ENCODE results near the gene XIRP2.
A peak's percentile ranks its signal among the peaks of the same experiment; 100 is the strongest.

XIRP2 gene

GRCh38 chr2:167279810-167280209, 391.5 kb downstream of the XIRP2 start:
- DNase-seq (ENCODE audit: low read depth), result no peak
- H3K4me3 ChIP-seq (ENCODE audit: low read depth, low read length), result no peak overlapping the region
- TF ChIP-seq, protein P1, sequence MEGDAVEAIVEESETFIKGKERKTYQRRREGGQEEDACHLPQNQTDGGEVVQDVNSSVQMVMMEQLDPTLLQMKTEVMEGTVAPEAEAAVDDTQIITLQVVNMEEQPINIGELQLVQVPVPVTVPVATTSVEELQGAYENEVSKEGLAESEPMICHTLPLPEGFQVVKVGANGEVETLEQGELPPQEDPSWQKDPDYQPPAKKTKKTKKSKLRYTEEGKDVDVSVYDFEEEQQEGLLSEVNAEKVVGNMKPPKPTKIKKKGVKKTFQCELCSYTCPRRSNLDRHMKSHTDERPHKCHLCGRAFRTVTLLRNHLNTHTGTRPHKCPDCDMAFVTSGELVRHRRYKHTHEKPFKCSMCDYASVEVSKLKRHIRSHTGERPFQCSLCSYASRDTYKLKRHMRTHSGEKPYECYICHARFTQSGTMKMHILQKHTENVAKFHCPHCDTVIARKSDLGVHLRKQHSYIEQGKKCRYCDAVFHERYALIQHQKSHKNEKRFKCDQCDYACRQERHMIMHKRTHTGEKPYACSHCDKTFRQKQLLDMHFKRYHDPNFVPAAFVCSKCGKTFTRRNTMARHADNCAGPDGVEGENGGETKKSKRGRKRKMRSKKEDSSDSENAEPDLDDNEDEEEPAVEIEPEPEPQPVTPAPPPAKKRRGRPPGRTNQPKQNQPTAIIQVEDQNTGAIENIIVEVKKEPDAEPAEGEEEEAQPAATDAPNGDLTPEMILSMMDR (IDR thresholded peaks at IDR 0.05; ENCODE audit: control insufficient read depth, extremely low read depth, insufficient read depth), result no peak

GRCh38 chr2:167287212-167287611, 398.9 kb downstream of the XIRP2 start:
- no peak overlapping the region for H3K4me3 ChIP-seq (ENCODE audit: low read depth, low read length)
- TF ChIP-seq, protein P1 (IDR thresholded peaks at IDR 0.05; ENCODE audit: control insufficient read depth, extremely low read depth, insufficient read depth), result no peak
- no peak for DNase-seq (ENCODE audit: low read depth)

DNA sequence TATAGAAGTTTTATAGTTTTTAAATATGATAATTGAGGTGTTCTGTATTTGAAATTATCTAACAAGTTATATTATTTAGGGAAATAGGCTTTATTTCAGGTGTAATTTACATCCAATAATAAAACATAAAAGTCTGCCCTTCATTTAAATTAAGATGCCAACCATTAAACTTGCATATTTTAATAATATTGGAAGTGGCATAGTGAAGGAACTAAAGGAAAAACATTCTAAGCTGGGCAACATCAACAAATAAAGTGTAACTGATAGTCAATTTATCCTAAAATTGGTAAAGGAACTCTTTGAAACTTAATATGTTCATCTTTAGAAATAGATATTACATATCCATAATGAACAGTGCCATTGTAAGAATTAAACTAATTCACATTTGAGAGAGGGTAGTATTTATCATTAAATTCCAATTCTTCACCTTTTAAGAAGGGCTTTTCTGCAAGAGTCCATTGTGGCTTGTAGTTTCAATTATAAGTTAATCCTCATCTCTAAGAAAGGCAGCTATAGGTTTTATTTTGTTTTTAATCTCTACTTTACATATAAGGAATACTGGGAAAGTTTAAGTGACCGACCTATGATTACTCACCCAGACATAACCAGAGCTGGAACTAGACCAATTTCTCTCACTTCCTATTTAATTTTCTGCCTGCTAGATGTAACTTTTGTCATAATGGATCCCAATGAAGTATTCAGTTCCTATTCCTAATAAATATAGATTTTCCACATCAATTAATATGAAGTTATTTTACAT, 401.6 kb downstream of the XIRP2 start:
- TF ChIP-seq, protein P1 (IDR thresholded peaks at IDR 0.05; ENCODE audit: control insufficient read depth, extremely low read depth, insufficient read depth), result no peak
- DNase-seq (ENCODE audit: low read depth), result no peak
- no peak overlapping the region for H3K4me3 ChIP-seq (ENCODE audit: low read depth, low read length)

DNA sequence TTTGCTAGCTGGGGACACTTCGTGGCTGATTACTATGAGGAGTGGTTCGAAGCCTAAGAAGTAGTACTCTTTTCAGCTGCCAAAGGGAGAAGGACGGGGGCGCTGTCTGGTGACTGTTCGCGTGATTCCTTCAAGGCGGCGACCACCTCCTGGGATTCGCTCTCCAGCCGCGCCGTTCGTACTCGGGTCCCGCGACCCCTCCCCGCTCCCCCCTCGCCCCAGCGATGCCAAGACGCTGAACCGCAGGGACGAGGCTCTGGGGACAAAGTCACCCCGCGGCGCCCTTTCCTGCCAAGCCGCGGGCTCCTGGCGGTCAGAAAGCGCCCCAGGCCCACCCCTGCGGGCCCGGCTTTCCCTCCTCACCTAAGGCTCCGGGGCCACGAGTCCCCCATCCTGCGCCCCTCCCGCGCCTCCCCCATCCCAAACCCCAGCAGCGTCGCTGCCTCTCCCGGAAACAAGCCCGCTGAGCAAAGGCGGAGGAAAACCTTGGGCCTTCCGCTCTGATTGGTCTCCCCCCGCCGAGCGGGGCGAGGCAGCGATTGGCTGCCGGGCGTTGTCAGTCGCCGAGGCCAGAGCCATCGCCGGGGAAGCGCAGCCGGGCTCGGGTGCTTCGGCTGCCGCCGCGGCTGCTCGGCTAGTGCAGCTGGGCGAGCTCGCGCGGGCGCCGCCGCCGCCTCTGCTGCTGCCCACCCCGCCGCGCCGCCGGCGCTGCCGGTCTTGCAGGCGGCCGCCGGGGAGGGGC, 404.3 kb downstream of the XIRP2 start, which contains the start of gene B3GALT1:
B3GALT1 (plus strand) TSS at position 572 of the 742 bp plus-strand sequence.
- H3K4me3 ChIP-seq (ENCODE audit: low read depth, low read length), result peak within 1 kb of the TSS; percentile 60
- TF ChIP-seq, protein P1 (IDR thresholded peaks at IDR 0.05; ENCODE audit: control insufficient read depth, extremely low read depth, insufficient read depth), result peak; percentile 47
- peak; percentile 52 for DNase-seq (ENCODE audit: low read depth)

DNA sequence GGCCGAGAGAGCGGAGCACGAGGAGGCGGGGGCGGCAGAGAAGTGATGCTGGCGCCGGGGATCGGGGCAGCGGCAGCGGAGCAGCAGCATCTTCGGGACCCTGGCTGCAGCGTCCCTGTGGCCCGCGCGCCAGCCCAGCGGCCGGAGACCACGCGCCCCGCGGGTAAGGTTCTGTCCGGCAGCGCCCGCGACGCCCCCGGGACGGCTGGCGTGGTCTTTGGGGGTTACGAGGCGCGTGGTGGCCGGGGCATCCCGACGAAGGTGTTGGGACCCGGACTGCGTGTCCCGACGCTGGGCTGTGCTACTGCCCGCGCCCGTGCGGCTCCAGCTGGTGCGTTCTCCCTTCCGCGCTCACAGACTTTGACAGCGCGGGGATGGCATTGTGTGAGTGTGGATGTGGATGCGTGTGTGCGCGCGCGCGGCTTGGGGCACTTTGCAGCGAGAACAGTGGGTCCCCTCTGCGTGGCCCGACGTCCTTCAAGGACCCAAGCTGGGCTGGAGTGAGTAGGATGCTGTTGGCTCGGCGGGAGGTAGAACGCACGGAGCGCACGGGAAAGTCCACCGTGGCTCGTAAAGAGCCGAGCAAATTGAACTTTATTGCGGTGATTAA, 405.0 kb downstream of the XIRP2 start:
- peak overlapping the region; percentile 48 for H3K4me3 ChIP-seq (ENCODE audit: low read depth, low read length)
- DNase-seq (ENCODE audit: low read depth), result no peak
- TF ChIP-seq, protein P1 (IDR thresholded peaks at IDR 0.05; ENCODE audit: control insufficient read depth, extremely low read depth, insufficient read depth), result no peak

DNA sequence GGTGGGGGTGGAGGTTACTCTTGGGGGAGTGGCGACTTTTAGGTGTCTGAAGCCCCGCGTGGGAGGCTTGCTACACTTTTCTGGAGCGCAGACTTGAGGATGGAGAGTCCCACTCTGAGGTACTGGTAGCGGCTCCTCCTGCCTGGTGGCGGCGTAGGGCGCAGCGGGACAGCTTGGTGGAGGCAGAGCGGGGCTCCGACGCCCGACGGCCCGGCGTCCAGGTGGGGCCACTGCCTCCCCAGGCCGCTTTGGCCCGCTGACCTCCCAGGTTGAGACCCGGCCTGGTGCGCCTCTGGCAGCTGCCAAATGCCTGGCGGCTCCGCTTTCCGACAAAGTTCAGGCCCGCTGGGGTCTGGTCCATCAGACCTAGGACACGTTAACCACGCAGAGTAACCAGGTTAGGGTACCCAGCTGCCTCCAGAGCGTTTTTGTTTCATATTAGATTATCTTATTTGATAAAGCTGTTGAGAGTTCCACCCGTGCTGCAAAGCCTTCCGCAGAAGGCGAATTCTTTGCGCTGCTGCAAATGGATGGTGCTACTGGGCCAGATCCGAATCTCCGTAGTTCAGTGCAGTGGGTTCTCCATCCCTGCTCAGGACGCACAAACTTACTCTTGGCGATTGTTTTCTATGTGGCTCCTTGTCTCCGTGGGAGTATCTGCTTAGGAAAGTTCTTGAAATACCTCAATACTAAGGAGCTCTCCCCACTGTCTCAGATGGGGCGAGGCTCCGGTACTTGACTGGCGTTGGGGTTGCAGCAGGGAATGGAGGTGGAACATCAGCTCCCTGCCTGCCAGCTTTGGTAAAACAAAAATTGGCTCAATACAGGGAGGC, 405.9 kb downstream of the XIRP2 start:
- TF ChIP-seq, protein P1 (IDR thresholded peaks at IDR 0.05; ENCODE audit: control insufficient read depth, extremely low read depth, insufficient read depth), result no peak
- DNase-seq (ENCODE audit: low read depth), result no peak
- H3K4me3 ChIP-seq (ENCODE audit: low read depth, low read length), result peak overlapping the region; percentile 42

Measured in LNCaP clone FGC (cell line).